ENCODE data around the gene MMRN1. TPM values are rescaled to one million over a fixed set of nuclear protein-coding genes. Genes with fewer than 3 reads are reported as not detected.

The MMRN1 gene
- polyA plus RNA-seq, 1 donor (not counting 4 experiments of a cell fraction or from before 2014, with no cell fraction given): not detected

GRCh38 chr4:89878611-89879010 lies 16.0 kb upstream of the MMRN1 start:
- no peak overlapping the region for H2AFZ ChIP-seq (ENCODE audit: control insufficient read depth, low read length)
- TF ChIP-seq EZH2 (IDR thresholded peaks at IDR 0.05; ENCODE audit: low read length) (no peak), CTCF (optimal IDR thresholded peaks at IDR 0.05 in 1 of 3, IDR thresholded peaks at IDR 0.05 in 1 of 3, conservative IDR thresholded peaks at IDR 0.05 in 1 of 3; ENCODE audit: extremely low read depth in 1 of 3, insufficient read depth in 2 of 3, low read length in 3 of 3) (no peak)

GRCh38 chr4:89879215-89879614 lies 15.4 kb upstream of the MMRN1 start:
- H3K9me3 ChIP-seq (ENCODE audit: control insufficient read depth, low read depth, low read length): no peaks in the 10 kb centered on the region
- H3K27ac ChIP-seq (ENCODE audit: control insufficient read depth, insufficient read depth, low read length): no peak overlapping the region
- FAIRE-seq (no peak), DNase-seq (ENCODE audit: low read depth, low spot score) (no peak)
- H3K9ac ChIP-seq (ENCODE audit: control insufficient read depth, extremely low read depth, insufficient read depth, low read length): no peak overlapping the region
- TF ChIP-seq CTCF (optimal IDR thresholded peaks at IDR 0.05 in 1 of 3, IDR thresholded peaks at IDR 0.05 in 1 of 3, conservative IDR thresholded peaks at IDR 0.05 in 1 of 3; ENCODE audit: extremely low read depth in 1 of 3, insufficient read depth in 2 of 3, low read length in 3 of 3): no peak
- no peak for TF ChIP-seq EZH2 (IDR thresholded peaks at IDR 0.05; ENCODE audit: low read length)
- H3K27me3 ChIP-seq (ENCODE audit: control insufficient read depth, extremely low read depth, insufficient read depth, low read length): no peaks in the 10 kb centered on the region
- H3K4me1 ChIP-seq (ENCODE audit: control insufficient read depth, extremely low read depth, insufficient read depth, low read length): no peaks in the 10 kb centered on the region
- no peaks in the 10 kb centered on the region for H3K9me1 ChIP-seq (ENCODE audit: control insufficient read depth, extremely low read depth, insufficient read depth, low read length)
- dilution Hi-C loops (cut with MboI; ENCODE audit: extremely low pct_ligation_motif_present, low sequenced_read_pairs): no loop called here
- no peak overlapping the region for H3K4me2 ChIP-seq (ENCODE audit: control insufficient read depth, extremely low read depth, insufficient read depth, low read depth, low read length)
- no peaks in the 10 kb centered on the region for H3K36me3 ChIP-seq (ENCODE audit: control insufficient read depth in 2 of 2, extremely low read depth in 1 of 2, insufficient read depth in 2 of 2, low read length in 2 of 2)
- H4K20me1 ChIP-seq (ENCODE audit: control insufficient read depth, extremely low read depth, insufficient read depth, low read length): no peaks in the 10 kb centered on the region
- no peak overlapping the region for H2AFZ ChIP-seq (ENCODE audit: control insufficient read depth, low read length)
- no peaks in the 10 kb centered on the region for H3K79me2 ChIP-seq (ENCODE audit: control insufficient read depth, insufficient read depth, low read length)
- no peak overlapping the region for H3K4me3 ChIP-seq (ENCODE audit: control insufficient read depth in 2 of 3, extremely low read depth in 1 of 3, insufficient read depth in 2 of 3, low read depth in 1 of 3, low read length in 3 of 3)

More at GRCh38 chr4:89878611-89879010, 16.0 kb upstream of the MMRN1 start:
- no peak overlapping the region for H3K4me2 ChIP-seq (ENCODE audit: control insufficient read depth, extremely low read depth, insufficient read depth, low read depth, low read length)
- H3K4me1 ChIP-seq (ENCODE audit: control insufficient read depth, extremely low read depth, insufficient read depth, low read length): no peaks in the 10 kb centered on the region
- no peaks in the 10 kb centered on the region for H3K9me3 ChIP-seq (ENCODE audit: control insufficient read depth, low read depth, low read length)
- no peak overlapping the region for H3K9ac ChIP-seq (ENCODE audit: control insufficient read depth, extremely low read depth, insufficient read depth, low read length)
- DNase-seq (ENCODE audit: low read depth, low spot score) (no peak), FAIRE-seq (no peak)
- H4K20me1 ChIP-seq (ENCODE audit: control insufficient read depth, extremely low read depth, insufficient read depth, low read length): no peaks in the 10 kb centered on the region
- no peaks in the 10 kb centered on the region for H3K36me3 ChIP-seq (ENCODE audit: control insufficient read depth in 2 of 2, extremely low read depth in 1 of 2, insufficient read depth in 2 of 2, low read length in 2 of 2)
- no peaks in the 10 kb centered on the region for H3K79me2 ChIP-seq (ENCODE audit: control insufficient read depth, insufficient read depth, low read length)
- dilution Hi-C loops (cut with MboI; ENCODE audit: extremely low pct_ligation_motif_present, low sequenced_read_pairs): no loop called here
- H3K4me3 ChIP-seq (ENCODE audit: control insufficient read depth in 2 of 3, extremely low read depth in 1 of 3, insufficient read depth in 2 of 3, low read depth in 1 of 3, low read length in 3 of 3): no peak overlapping the region
- H3K27me3 ChIP-seq (ENCODE audit: control insufficient read depth, extremely low read depth, insufficient read depth, low read length): no peaks in the 10 kb centered on the region
- no peak overlapping the region for H3K27ac ChIP-seq (ENCODE audit: control insufficient read depth, insufficient read depth, low read length)
- no peaks in the 10 kb centered on the region for H3K9me1 ChIP-seq (ENCODE audit: control insufficient read depth, extremely low read depth, insufficient read depth, low read length)
